Thyroid gland (tissue), 4 donors: ENCODE data around the gene NR4A1.

Source experiments
- POLR2A ChIP-seq, 2 donors: fragments of 450-650 bp; IDR thresholded peaks; one replicate each; pipeline ENCODE4 v1.6.1; 2017; ENCODE audit warnings: antibody characterized with exemption in 2 of 2, mild to moderate bottlenecking in 2 of 2, moderate library complexity in 1 of 2
- TF ChIP-seq, protein P1 (sequence below), 6 experiments: fragments of 200-600 bp in 3 of 6; fragments of 450-650 bp in 3 of 6; sonication (generic) in 3 of 6; IDR thresholded peaks; one replicate each; pipeline ENCODE4 v1.5.1; 2016 to 2019; ENCODE audit warnings: antibody characterized with exemption in 6 of 6, mild to moderate bottlenecking in 2 of 6, inconsistent platforms in 1 of 6, moderate library complexity in 1 of 6

DNA sequence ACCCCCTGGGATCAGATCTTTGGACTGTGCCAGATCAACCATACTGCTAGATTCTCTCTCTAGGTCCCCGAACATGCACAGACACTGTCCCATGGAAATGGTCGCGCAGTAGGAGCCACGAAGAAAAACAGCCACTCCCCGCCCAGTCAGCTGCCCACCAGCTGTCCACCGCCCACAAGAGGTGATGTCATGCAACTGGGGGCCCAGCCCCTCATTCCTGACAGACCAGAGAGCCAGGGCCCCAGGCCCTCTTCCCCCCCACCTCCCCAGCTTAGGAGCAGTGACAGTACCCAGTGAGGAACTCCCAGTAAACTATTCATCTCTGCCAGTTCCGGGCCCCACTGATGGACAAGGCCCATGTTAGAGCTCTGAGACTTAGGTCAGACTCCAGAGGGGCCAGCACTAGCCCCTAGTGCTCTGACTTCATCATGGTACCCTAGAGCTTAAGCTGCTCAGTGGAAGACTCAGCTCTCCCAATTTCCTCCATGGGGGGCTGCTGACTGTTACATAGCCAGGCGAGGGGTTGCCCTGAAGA, 48.2 kb upstream of the NR4A1 start:
- TF ChIP-seq, protein P1, sequence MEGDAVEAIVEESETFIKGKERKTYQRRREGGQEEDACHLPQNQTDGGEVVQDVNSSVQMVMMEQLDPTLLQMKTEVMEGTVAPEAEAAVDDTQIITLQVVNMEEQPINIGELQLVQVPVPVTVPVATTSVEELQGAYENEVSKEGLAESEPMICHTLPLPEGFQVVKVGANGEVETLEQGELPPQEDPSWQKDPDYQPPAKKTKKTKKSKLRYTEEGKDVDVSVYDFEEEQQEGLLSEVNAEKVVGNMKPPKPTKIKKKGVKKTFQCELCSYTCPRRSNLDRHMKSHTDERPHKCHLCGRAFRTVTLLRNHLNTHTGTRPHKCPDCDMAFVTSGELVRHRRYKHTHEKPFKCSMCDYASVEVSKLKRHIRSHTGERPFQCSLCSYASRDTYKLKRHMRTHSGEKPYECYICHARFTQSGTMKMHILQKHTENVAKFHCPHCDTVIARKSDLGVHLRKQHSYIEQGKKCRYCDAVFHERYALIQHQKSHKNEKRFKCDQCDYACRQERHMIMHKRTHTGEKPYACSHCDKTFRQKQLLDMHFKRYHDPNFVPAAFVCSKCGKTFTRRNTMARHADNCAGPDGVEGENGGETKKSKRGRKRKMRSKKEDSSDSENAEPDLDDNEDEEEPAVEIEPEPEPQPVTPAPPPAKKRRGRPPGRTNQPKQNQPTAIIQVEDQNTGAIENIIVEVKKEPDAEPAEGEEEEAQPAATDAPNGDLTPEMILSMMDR (IDR thresholded peaks at IDR 0.05), result no peak
- TF ChIP-seq POLR2A (IDR thresholded peaks at IDR 0.05), result no peak
